Testis (tissue), 2 donors: Measurements from ENCODE around the gene MAN2B1.

Source experiments
- POLR2A ChIP-seq: fragments of 450-650 bp; IDR thresholded peaks from one replicate; pipeline ENCODE4 v1.6.1; 2017; ENCODE audit warnings: antibody characterized with exemption, mild to moderate bottlenecking, moderate library complexity
- TF ChIP-seq, protein P1 (sequence below), 3 experiments: fragments of 450-650 bp in 2 of 3; fragments of 200-600 bp in 1 of 3; sonication (generic) in 1 of 3; IDR thresholded peaks; one replicate each; pipeline ENCODE4 v1.5.1; 2016 to 2019; ENCODE audit warnings: antibody characterized with exemption in 3 of 3, mild to moderate bottlenecking in 2 of 3, moderate library complexity in 1 of 3

DNA sequence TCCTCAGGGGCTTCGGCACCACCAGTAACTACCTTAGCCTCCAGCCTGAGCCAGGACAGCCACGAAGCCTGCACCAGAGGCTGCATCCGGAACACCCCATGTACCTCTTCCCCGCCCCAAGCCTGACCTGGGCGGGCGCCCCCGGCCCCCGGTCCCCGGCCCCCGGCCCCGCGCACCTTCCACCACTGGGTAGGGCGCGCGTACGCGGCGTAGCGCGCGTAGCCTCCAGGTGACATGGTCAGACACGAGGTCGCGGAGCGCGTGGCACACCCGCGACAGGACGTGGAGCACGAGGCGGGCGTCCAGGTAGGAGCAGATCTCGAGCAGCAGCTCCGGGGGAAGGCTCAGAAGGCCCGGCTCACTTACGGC is 29.4 kb upstream of the MAN2B1 start:
- TF ChIP-seq, protein P1, sequence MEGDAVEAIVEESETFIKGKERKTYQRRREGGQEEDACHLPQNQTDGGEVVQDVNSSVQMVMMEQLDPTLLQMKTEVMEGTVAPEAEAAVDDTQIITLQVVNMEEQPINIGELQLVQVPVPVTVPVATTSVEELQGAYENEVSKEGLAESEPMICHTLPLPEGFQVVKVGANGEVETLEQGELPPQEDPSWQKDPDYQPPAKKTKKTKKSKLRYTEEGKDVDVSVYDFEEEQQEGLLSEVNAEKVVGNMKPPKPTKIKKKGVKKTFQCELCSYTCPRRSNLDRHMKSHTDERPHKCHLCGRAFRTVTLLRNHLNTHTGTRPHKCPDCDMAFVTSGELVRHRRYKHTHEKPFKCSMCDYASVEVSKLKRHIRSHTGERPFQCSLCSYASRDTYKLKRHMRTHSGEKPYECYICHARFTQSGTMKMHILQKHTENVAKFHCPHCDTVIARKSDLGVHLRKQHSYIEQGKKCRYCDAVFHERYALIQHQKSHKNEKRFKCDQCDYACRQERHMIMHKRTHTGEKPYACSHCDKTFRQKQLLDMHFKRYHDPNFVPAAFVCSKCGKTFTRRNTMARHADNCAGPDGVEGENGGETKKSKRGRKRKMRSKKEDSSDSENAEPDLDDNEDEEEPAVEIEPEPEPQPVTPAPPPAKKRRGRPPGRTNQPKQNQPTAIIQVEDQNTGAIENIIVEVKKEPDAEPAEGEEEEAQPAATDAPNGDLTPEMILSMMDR (IDR thresholded peaks at IDR 0.05) = no peak
- no peak for TF ChIP-seq POLR2A
